HCT116 (cell line): ENCODE results near the gene ADIPOR2. TPM values are rescaled to one million over a fixed set of nuclear protein-coding genes. Genes with fewer than 3 reads are reported as not detected.

ENCODE experiments used
- ATAC-seq: fragments of 200-7000 bp; cut with Tn5 transposase; 2 replicates; pipeline ENCODE4 v1.9.1; 2020; ENCODE audit warnings: mild to moderate bottlenecking, moderate library complexity
- BruUV-seq: library from RNA; stranded (reverse); fragments of 400-500 nt; replicated peaks from 2 replicates; lab custom pipeline; 2021; lab: Mats Ljungman, UMichigan
- CTCF ChIA-PET: fragments of 300-600 bp; sonication (Branson Sonifier 250); formaldehyde crosslinking; loops from one replicate; lab custom pipeline; 2021; ENCODE audit warnings: antibody characterized with exemption; lab: Charles Lee
- POLR2A ChIA-PET: fragments of 300-600, 350-600 bp; sonication (Branson Sonifier 250); formaldehyde crosslinking; loops from one replicate; lab custom pipeline; 2021; ENCODE audit warnings: antibody characterized with exemption; lab: Charles Lee
- RAD21 ChIA-PET, 2 experiments: fragments of 300-600 bp; sonication (Branson Sonifier 250); formaldehyde crosslinking; loops; one replicate each; lab custom pipeline; 2023; ENCODE audit warnings: low total read pairs in 2 of 2; ENCODE audit not compliant: uncharacterized antibody in 2 of 2, unreplicated experiment in 2 of 2, low non-redundant PET in 1 of 2; lab: Charles Lee
- DNase-seq: peaks from one replicate; pipeline ENCODE4 v3.0.0-alpha.2; 2010; ENCODE audit warnings: low read depth, low spot score
- H2AFZ ChIP-seq: fragments of 200-600 bp; shearing (Covaris generic), sonication (generic); 2 replicates; pipeline ENCODE4 v1.6.1; 2017; ENCODE audit warnings: low read depth, mixed run types, mixed read lengths, antibody characterized with exemption, low read length; ENCODE audit not compliant: poor library complexity, severe bottlenecking
- H3K27ac ChIP-seq: 2 replicates; pipeline ENCODE4 v1.5.1; 2012; ENCODE audit warnings: low read depth, low read length
- H3K27me3 ChIP-seq: fragments of 200-600 bp; sonication (generic); 2 replicates; pipeline ENCODE4 v1.6.1; 2016; ENCODE audit warnings: mixed run types, low read length, mixed read lengths; ENCODE audit not compliant: insufficient read depth
- H3K36me3 ChIP-seq, 2 experiments: fragments of 200-500 bp in 1 of 2; fragments of 200-600 bp in 1 of 2; sonication (Bioruptor generic) in 1 of 2; sonication (generic) in 1 of 2; 2 replicates each; pipeline versions ENCODE4 v1.5.1 to v1.6.1; 2014 to 2016; ENCODE audit warnings: low read length in 2 of 2, inconsistent platforms in 1 of 2, mixed read lengths in 1 of 2, mixed run types in 1 of 2; ENCODE audit not compliant: insufficient read depth in 2 of 2, control insufficient read depth in 1 of 2
- H3K4me1 ChIP-seq, 2 experiments: fragments of 200-600 bp in 1 of 2; sonication (generic) in 1 of 2; 2 replicates each; pipeline versions ENCODE4 v1.5.1 to v1.6.1; 2012 to 2017; ENCODE audit warnings: low read length in 2 of 2, inconsistent platforms in 1 of 2, mild to moderate bottlenecking in 1 of 2, mixed read lengths in 1 of 2, mixed run types in 1 of 2, moderate library complexity in 1 of 2; ENCODE audit not compliant: insufficient read depth in 2 of 2, control insufficient read depth in 1 of 2
- H3K4me2 ChIP-seq: fragments of 200-600 bp; sonication (generic); 2 replicates; pipeline ENCODE4 v1.6.1; 2017; ENCODE audit warnings: mixed run types, low read length, mixed read lengths
- H3K4me3 ChIP-seq, 2 experiments: fragments of 200-600 bp in 1 of 2; sonication (generic) in 1 of 2; replicated peaks in 1 of 2; 2 replicates each; pipeline ENCODE4 v1.5.1; 2011 to 2016; ENCODE audit warnings: low read length in 2 of 2, control low read depth in 1 of 2, low read depth in 1 of 2, mild to moderate bottlenecking in 1 of 2, mixed read lengths in 1 of 2, mixed run types in 1 of 2
- H3K79me2 ChIP-seq: fragments of 200-600 bp; sonication (generic); 2 replicates; pipeline ENCODE4 v1.6.1; 2017; ENCODE audit warnings: mild to moderate bottlenecking, mixed run types, low read length, moderate library complexity, mixed read lengths; ENCODE audit not compliant: insufficient read depth
- H3K9ac ChIP-seq: fragments of 200-600 bp; sonication (generic); 2 replicates; pipeline ENCODE4 v1.6.1; 2016; ENCODE audit warnings: low read length, mixed read lengths
- H3K9me2 ChIP-seq: fragments of 200-600 bp; sonication (generic), shearing (Covaris generic); 2 replicates; pipeline ENCODE4 v1.6.1; 2017; ENCODE audit warnings: mixed run types, mild to moderate bottlenecking, moderate library complexity; ENCODE audit not compliant: insufficient read depth
- H3K9me3 ChIP-seq, 2 experiments: fragments of 200-500 bp in 1 of 2; fragments of 200-600 bp in 1 of 2; sonication (Bioruptor generic) in 1 of 2; sonication (generic) in 1 of 2; 2 replicates each; pipeline ENCODE4 v1.6.1; 2014 to 2017; ENCODE audit warnings: low read length in 2 of 2, mixed read lengths in 2 of 2, inconsistent platforms in 1 of 2, low read depth in 1 of 2, mild to moderate bottlenecking in 1 of 2, mixed run types in 1 of 2, moderate library complexity in 1 of 2; ENCODE audit not compliant: control insufficient read depth in 1 of 2, insufficient read depth in 1 of 2
- H4K20me1 ChIP-seq: fragments of 200-600 bp; sonication (generic), shearing (Covaris generic); 2 replicates; pipeline ENCODE4 v1.6.1; 2017; ENCODE audit warnings: mixed run types, mild to moderate bottlenecking, moderate library complexity; ENCODE audit not compliant: insufficient read depth
- CTCF ChIP-seq, 3 experiments: fragments of 200-600 bp in 1 of 3; sonication (generic) in 1 of 3; IDR thresholded peaks in 2 of 3; conservative IDR thresholded peaks in 1 of 3; 2 replicates each; pipeline ENCODE4 v1.5.1; 2012 to 2017; ENCODE audit warnings: low read depth in 2 of 3, low read length in 2 of 3, antibody characterized with exemption in 1 of 3, borderline replicate concordance in 1 of 3, control low read depth in 1 of 3, mild to moderate bottlenecking in 1 of 3, mixed read lengths in 1 of 3, mixed run types in 1 of 3, moderate library complexity in 1 of 3; ENCODE audit not compliant: insufficient read depth in 1 of 3
- FOSL1 ChIP-seq: IDR thresholded peaks from 2 replicates; pipeline ENCODE4 v1.6.1; 2012; ENCODE audit warnings: low read depth
- RAD21 ChIP-seq: IDR thresholded peaks from 2 replicates; pipeline ENCODE4 v1.6.1; 2012; ENCODE audit warnings: low read depth, mild to moderate bottlenecking
- REST ChIP-seq: IDR thresholded peaks from 2 replicates; pipeline ENCODE4 v1.6.1; 2012; ENCODE audit warnings: low read depth
- SRF ChIP-seq: IDR thresholded peaks from 2 replicates; pipeline ENCODE4 v1.6.1; 2012; ENCODE audit warnings: low read depth
- YY1 ChIP-seq: IDR thresholded peaks from 2 replicates; pipeline ENCODE4 v1.6.1; 2011; ENCODE audit warnings: low read length, low read depth, moderate library complexity, mild to moderate bottlenecking; ENCODE audit not compliant: insufficient replicate concordance; ENCODE audit errors: extremely low read depth
- intact Hi-C: fragments of 100-400 bp; cut with micrococcal nuclease; formaldehyde crosslinking; loops from 2 replicates; pipeline ENCODE4 v1.10.0; 2022
- total RNA-seq: library from RNA; stranded (reverse); gene quantifications from one replicate; pipeline ENCODE4 v1.2.1, GENCODE V29; 2021; ENCODE audit not compliant: unreplicated experiment

Gene ADIPOR2
- total RNA-seq, 1 experiment from 2014 or later = 69.9 TPM

- H3K9ac ChIP-seq = no peak overlapping the region
- RAD21 ChIA-PET = interaction anchor here (1.3 to 2.6 kb wide), 7 partner anchors 134 to 157 kb away, joined by 3 to 30 read pairs (median 5); no protein-coding TSS in a partner anchor
- peak; percentile 38 for DNase-seq
These were observed 100.4 kb downstream of the ADIPOR2 start for GRCh38 chr12:1791104-1791841.

More at GRCh38 chr12:1791104-1791841, 100.4 kb downstream of the ADIPOR2 start:
- POLR2A ChIA-PET = interaction anchor here (0.8 to 1.3 kb wide), 3 partner anchors 129 to 149 kb away, joined by 3 to 5 read pairs (median 4); no protein-coding TSS in a partner anchor
- TF ChIP-seq CTCF (IDR thresholded peaks at IDR 0.05 in 2 of 3, conservative IDR thresholded peaks at IDR 0.05 in 1 of 3; ENCODE audit: borderline replicate concordance in 1 of 3, insufficient read depth in 1 of 3, low read depth in 2 of 3, low read length in 2 of 3) = peak; percentile 75 to 83 (median 83)
- TF ChIP-seq RAD21 = peak; percentile 91
- TF ChIP-seq FOSL1 = no peak
- TF ChIP-seq REST = no peak
- no peak for TF ChIP-seq SRF
- no peak for TF ChIP-seq YY1
- Histone ChIP-seq H4K20me1 (no peaks in the 10 kb centered on the region), H2AFZ (no peak overlapping the region), H3K27ac (no peak overlapping the region), H3K4me3 (no peak overlapping the region), H3K27me3 (no peaks in the 10 kb centered on the region), H3K9me2 (no peaks in the 10 kb centered on the region), H3K4me2 (peak overlapping the region; percentile 3; the same call in 1 of the 2 replicates), H3K36me3 (no peaks in the 10 kb centered on the region; a peak in 1 of 4 replicates), H3K4me1 (peaks cover 3 to 7% of the 10 kb centered on the region in 2 experiments; a peak in 3 of 4 replicates), H3K9me3 (no peaks in the 10 kb centered on the region), H3K79me2 (no peaks in the 10 kb centered on the region)
- ATAC-seq = 0 out of 2 replicates have a peak, but pooled peaks have one; percentile 24
- BruUV-seq = no TSS peak
- intact Hi-C loops = loop anchor here (1.0 kb wide), 2 partner anchors 138 to 157 kb away; no protein-coding TSS in a partner anchor
- CTCF ChIA-PET = interaction anchor here (0.6 to 5.6 kb wide), 19 partner anchors 10 to 1221 kb away, joined by 3 to 242 read pairs (median 4); no protein-coding TSS in a partner anchor
